ENCODE results near the gene RASL11A.

- TF ChIP-seq CTCF (IDR thresholded peaks at IDR 0.05; ENCODE audit: poor library complexity) (no peak), EZH2phosphoT487 (IDR thresholded peaks at IDR 0.05; ENCODE audit: low read depth, severe bottlenecking, unreplicated experiment) (no peak)
Measured at GRCh38 chr13:27302643-27303262, 32.1 kb downstream of the RASL11A start.
